Fibroblast of skin of right biceps (primary cell): ENCODE results near the gene RIMS3.
A peak's percentile ranks its signal among the peaks of the same experiment; 100 is the strongest.

Experiments
- DNase-seq: peaks from one replicate; pipeline ENCODE4 v3.0.0-alpha.2; 2013

The RIMS3 gene

GRCh38 chr1:40652979-40653378 lies 12.5 kb downstream of the RIMS3 start:
- DNase-seq: no peak

- no peak for DNase-seq
Measured at GRCh38 chr1:40652468-40652867, 13.0 kb downstream of the RIMS3 start.

GRCh38 chr1:40651138-40651857 lies 14.2 kb downstream of the RIMS3 start:
- no peak for DNase-seq

GRCh38 chr1:40650075-40650474 lies 15.4 kb downstream of the RIMS3 start:
- no peak for DNase-seq

GRCh38 chr1:40649592-40649930 lies 15.9 kb downstream of the RIMS3 start:
- no peak for DNase-seq

GRCh38 chr1:40648928-40649591 lies 16.4 kb downstream of the RIMS3 start:
- no peak for DNase-seq

GRCh38 chr1:40648200-40648599 lies 17.3 kb downstream of the RIMS3 start:
- DNase-seq: no peak

- no peak for DNase-seq
Measured at GRCh38 chr1:40646315-40646714, 19.2 kb downstream of the RIMS3 start.

GRCh38 chr1:40645118-40645680 lies 20.3 kb downstream of the RIMS3 start:
- no peak for DNase-seq

GRCh38 chr1:40641601-40642242 lies 23.8 kb downstream of the RIMS3 start:
- DNase-seq: no peak

- no peak for DNase-seq
Measured at GRCh38 chr1:40640314-40641076, 25.0 kb downstream of the RIMS3 start.

- DNase-seq: no peak
Measured at GRCh38 chr1:40638097-40639036, 27.1 kb downstream of the RIMS3 start.

GRCh38 chr1:40637470-40638007 lies 27.9 kb downstream of the RIMS3 start:
- DNase-seq: no peak

- DNase-seq: no peak
Measured at GRCh38 chr1:40636777-40637176, 28.7 kb downstream of the RIMS3 start.

- DNase-seq: no peak
Measured at GRCh38 chr1:40635763-40636500, 29.6 kb downstream of the RIMS3 start.

- DNase-seq: no peak
Measured at GRCh38 chr1:40634901-40635655, 30.4 kb downstream of the RIMS3 start.

- DNase-seq: no peak
Measured at GRCh38 chr1:40633931-40634376, 31.5 kb downstream of the RIMS3 start.

GRCh38 chr1:40633523-40633922 lies 32.0 kb downstream of the RIMS3 start:
- no peak for DNase-seq

- DNase-seq: peak; percentile 25
Measured at GRCh38 chr1:40630488-40631223, 34.8 kb downstream of the RIMS3 start.
